ENCODE results near the gene COPA.

COPA gene

GRCh38 chr1:160353223-160353622 lies 10.2 kb upstream of the COPA start:
- peaks cover 100% of the 10 kb centered on the region for H3K36me3 ChIP-seq
- no peak for DNase-seq
- no peaks in the 10 kb centered on the region for H3K27me3 ChIP-seq (ENCODE audit: insufficient read depth, low read depth, severe bottlenecking)
- H3K9me3 ChIP-seq (ENCODE audit: severe bottlenecking) = no peaks in the 10 kb centered on the region
- H3K4me3 ChIP-seq (ENCODE audit: low read depth, low read length) = no peak overlapping the region
- TF ChIP-seq, protein P1, sequence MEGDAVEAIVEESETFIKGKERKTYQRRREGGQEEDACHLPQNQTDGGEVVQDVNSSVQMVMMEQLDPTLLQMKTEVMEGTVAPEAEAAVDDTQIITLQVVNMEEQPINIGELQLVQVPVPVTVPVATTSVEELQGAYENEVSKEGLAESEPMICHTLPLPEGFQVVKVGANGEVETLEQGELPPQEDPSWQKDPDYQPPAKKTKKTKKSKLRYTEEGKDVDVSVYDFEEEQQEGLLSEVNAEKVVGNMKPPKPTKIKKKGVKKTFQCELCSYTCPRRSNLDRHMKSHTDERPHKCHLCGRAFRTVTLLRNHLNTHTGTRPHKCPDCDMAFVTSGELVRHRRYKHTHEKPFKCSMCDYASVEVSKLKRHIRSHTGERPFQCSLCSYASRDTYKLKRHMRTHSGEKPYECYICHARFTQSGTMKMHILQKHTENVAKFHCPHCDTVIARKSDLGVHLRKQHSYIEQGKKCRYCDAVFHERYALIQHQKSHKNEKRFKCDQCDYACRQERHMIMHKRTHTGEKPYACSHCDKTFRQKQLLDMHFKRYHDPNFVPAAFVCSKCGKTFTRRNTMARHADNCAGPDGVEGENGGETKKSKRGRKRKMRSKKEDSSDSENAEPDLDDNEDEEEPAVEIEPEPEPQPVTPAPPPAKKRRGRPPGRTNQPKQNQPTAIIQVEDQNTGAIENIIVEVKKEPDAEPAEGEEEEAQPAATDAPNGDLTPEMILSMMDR (IDR thresholded peaks at IDR 0.05; ENCODE audit: low read depth, low read length) = no peak
- peak overlapping the region; percentile 24; the same call in 1 of the 2 replicates for H3K27ac ChIP-seq

- TF ChIP-seq, protein P1 (IDR thresholded peaks at IDR 0.05; ENCODE audit: low read depth, low read length) = no peak
- no peak for DNase-seq
- H3K27ac ChIP-seq = no peak overlapping the region
- H3K9me3 ChIP-seq (ENCODE audit: severe bottlenecking) = no peaks in the 10 kb centered on the region
- H3K4me3 ChIP-seq (ENCODE audit: low read depth, low read length) = no peak overlapping the region
- H3K27me3 ChIP-seq (ENCODE audit: insufficient read depth, low read depth, severe bottlenecking) = no peaks in the 10 kb centered on the region
- H3K36me3 ChIP-seq = peaks cover 100% of the 10 kb centered on the region
Measured at GRCh38 chr1:160352555-160352954, 9.5 kb upstream of the COPA start.

DNA sequence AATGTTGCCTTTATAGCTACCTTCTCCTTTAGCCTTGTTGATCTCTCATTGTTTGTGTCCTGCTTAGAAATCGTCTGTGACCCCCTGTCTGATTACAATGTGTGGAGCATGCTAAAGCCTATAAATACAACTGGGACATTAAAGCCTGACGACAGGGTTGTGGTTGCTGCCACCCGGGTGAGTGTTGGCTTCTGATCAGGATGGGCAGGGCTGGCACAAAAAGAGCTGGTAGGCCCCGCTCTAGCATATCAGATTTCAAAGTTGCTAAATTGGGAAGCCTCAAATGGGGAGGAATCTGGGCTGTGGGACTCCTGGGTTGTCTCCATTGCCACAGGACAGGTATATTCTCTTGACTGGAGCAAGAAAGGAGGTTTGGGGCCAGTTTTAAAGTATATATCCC lies 8.6 kb upstream of the COPA start:
- H3K4me3 ChIP-seq (ENCODE audit: low read depth, low read length) = no peak overlapping the region
- peaks cover 100% of the 10 kb centered on the region for H3K36me3 ChIP-seq
- TF ChIP-seq, protein P1 (IDR thresholded peaks at IDR 0.05; ENCODE audit: low read depth, low read length) = no peak
- no peaks in the 10 kb centered on the region for H3K27me3 ChIP-seq (ENCODE audit: insufficient read depth, low read depth, severe bottlenecking)
- H3K9me3 ChIP-seq (ENCODE audit: severe bottlenecking) = no peaks in the 10 kb centered on the region
- no peak overlapping the region for H3K27ac ChIP-seq
- no peak for DNase-seq

DNA sequence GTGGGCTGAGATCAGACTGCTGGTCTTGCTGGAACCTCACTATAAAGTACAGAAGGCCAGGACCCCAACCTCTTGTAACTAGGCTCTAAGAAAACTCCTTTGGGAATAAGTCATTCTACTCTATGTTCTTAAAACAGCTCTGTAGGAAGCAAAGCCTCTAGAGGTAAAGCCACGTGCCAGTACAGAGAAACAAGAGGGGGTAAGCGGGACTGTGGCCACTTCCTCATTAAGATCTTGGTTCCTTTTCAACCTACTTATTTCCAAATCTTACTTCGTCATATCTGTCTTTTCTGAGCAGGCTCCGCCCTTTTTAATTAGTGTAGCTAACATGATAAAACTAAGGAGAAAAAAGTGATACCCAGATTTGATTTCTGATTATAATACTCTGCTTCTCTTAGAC lies 3.9 kb upstream of the COPA start:
- DNase-seq = no peak

GRCh38 chr1:160346463-160346862 lies 3.4 kb upstream of the COPA start:
- Histone ChIP-seq H3K36me3 (peaks cover 75% of the 10 kb centered on the region), H3K27ac (no peak overlapping the region), H3K9me3 (ENCODE audit: severe bottlenecking) (no peaks in the 10 kb centered on the region), H3K4me3 (ENCODE audit: low read depth, low read length) (no peak overlapping the region), H3K27me3 (ENCODE audit: insufficient read depth, low read depth, severe bottlenecking) (no peaks in the 10 kb centered on the region)
- TF ChIP-seq, protein P1 (IDR thresholded peaks at IDR 0.05; ENCODE audit: low read depth, low read length) = no peak
- no peak for DNase-seq

More for the DNA sequence above, 3.9 kb upstream of the COPA start:
- H3K9me3 ChIP-seq (ENCODE audit: severe bottlenecking) = no peaks in the 10 kb centered on the region
- H3K27me3 ChIP-seq (ENCODE audit: insufficient read depth, low read depth, severe bottlenecking) = no peaks in the 10 kb centered on the region
- TF ChIP-seq, protein P1 (IDR thresholded peaks at IDR 0.05; ENCODE audit: low read depth, low read length) = no peak
- no peak overlapping the region for H3K27ac ChIP-seq
- no peak overlapping the region for H3K4me3 ChIP-seq (ENCODE audit: low read depth, low read length)
- H3K36me3 ChIP-seq = peaks cover 80% of the 10 kb centered on the region

DNA sequence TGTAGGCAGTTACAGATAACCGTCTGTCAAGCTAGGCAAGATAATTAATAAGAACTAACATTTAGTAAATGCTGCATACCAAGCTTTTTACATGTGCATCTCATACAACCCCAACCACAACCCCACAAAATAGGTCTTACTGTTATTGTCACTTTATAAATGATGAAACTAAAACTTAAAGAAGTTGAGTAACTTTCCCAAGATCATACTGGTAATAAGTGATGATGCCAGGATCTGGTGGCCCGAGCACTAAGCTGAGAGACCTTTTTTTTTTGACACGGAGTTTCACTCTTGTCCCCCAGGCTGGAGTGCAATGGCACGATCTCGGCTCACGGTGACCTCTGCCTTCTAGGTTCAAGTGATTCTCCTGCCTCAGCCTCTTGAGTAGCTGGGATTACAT lies 1.9 kb upstream of the COPA start:
- no peak overlapping the region for H3K27ac ChIP-seq
- peaks cover 70% of the 10 kb centered on the region for H3K36me3 ChIP-seq
- no peak overlapping the region for H3K4me3 ChIP-seq (ENCODE audit: low read depth, low read length)
- no peaks in the 10 kb centered on the region for H3K27me3 ChIP-seq (ENCODE audit: insufficient read depth, low read depth, severe bottlenecking)
- TF ChIP-seq, protein P1 (IDR thresholded peaks at IDR 0.05; ENCODE audit: low read depth, low read length) = no peak
- no peak for DNase-seq
- no peaks in the 10 kb centered on the region for H3K9me3 ChIP-seq (ENCODE audit: severe bottlenecking)
